Fibroblast of lung (primary cell): ENCODE measurements around the gene DPP4.

Experiments used
- EZH2 ChIP-seq: IDR thresholded peaks from 2 replicates; pipeline ENCODE4 v1.5.1; 2012; ENCODE audit warnings: low read length, control low read depth, mild to moderate bottlenecking; ENCODE audit errors: missing control alignments
- TF ChIP-seq, protein P1 (sequence below), 2 donors: IDR thresholded peaks in 1 of 2; conservative IDR thresholded peaks in 1 of 2; 1 replicate in 1 of 2; 2 replicates in 1 of 2; pipeline ENCODE4 v1.5.1; 2011 to 2012; ENCODE audit warnings: low read length in 2 of 2, control low read depth in 1 of 2, inconsistent platforms in 1 of 2, low read depth in 1 of 2, mild to moderate bottlenecking in 1 of 2

DNA sequence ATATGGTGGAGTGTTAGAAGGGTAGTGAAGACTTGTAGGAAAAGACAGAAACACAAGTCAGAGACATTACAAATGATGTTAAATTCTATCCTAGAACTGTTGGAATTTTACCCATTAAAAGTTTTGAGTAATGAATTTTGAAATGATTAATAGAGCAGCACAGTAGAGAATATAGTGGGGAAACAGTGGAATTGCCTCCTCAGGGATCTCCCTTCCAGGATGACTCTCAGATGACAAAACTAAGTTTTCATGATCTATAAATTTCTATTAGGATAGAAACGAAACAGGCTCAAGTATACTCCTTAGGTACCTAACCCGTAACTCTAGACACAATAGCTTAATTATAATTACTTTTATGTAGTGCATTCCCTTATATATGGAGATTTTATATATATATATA, 86.7 kb downstream of the DPP4 start:
- TF ChIP-seq, protein P1, sequence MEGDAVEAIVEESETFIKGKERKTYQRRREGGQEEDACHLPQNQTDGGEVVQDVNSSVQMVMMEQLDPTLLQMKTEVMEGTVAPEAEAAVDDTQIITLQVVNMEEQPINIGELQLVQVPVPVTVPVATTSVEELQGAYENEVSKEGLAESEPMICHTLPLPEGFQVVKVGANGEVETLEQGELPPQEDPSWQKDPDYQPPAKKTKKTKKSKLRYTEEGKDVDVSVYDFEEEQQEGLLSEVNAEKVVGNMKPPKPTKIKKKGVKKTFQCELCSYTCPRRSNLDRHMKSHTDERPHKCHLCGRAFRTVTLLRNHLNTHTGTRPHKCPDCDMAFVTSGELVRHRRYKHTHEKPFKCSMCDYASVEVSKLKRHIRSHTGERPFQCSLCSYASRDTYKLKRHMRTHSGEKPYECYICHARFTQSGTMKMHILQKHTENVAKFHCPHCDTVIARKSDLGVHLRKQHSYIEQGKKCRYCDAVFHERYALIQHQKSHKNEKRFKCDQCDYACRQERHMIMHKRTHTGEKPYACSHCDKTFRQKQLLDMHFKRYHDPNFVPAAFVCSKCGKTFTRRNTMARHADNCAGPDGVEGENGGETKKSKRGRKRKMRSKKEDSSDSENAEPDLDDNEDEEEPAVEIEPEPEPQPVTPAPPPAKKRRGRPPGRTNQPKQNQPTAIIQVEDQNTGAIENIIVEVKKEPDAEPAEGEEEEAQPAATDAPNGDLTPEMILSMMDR (conservative IDR thresholded peaks at IDR 0.05 in 1 of 2, IDR thresholded peaks at IDR 0.05 in 1 of 2; ENCODE audit: low read depth in 1 of 2, low read length in 2 of 2) = no peak
- TF ChIP-seq EZH2 = no peak
